ENCODE results near the gene ROMO1.
"Not testable (repeated sequence)": the region's sequence is repeated elsewhere in the genome, so short reads cannot be mapped to it uniquely, and the experiment has no call there.

The ROMO1 gene

DNA sequence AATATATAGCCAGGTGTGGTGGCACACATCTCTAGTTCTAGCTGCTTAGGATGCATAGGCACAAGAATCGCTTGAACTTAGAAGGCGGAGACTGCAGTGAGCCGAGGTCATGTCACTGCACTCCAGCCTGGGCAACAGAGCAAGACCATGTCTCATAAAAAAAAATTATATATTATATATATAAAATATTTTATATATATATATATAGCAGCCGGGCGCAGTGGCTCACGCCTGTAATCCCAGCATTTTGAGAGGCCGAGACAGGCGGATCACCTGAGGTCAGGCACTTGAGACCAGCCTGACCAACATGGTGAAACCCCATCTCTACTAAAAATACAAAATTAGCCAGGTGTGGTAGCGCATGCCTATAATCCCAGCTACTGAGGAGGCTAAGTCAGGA lies 13.8 kb upstream of the ROMO1 start:
- not testable (repeated sequence) for DNase-seq

DNA sequence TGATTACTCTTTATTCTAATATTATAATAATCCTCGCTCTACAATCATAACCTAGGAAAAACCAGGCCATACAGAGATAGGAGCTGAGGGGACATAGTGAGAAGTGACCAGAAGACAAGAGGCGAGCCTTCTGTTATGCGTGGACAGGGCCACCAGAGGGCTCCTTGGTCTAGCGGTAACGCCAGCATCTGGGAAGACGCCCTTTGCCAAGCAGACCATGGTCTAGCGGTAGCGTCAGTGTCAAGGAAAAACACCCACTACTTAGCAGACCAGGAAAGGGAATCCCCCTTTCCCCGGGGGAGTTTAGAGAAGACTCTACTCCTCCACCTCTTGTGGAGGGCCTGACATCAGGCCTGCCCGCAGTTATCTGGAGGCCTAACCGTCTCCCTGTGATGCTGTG lies 12.3 kb upstream of the ROMO1 start:
- DNase-seq = not testable (repeated sequence)

DNA sequence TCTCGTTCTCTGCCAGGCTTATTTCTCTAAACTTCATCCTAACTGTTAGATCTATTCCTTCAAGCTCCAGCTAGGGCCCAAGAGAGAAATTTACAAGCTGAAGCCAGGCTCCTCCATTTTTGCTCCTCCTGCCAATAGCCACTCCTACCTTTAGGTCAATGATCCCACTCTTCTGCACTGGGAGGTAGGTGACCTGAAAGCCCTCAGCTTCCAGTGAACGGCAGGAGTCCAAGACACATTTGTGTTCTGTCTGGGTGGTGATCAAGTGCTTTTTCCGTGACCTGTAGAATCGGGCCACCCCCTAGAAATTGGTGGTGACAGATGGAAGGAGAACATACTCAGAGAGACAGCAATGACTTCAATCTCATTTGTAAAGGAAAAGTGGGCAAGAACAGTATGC lies 8.9 kb upstream of the ROMO1 start:
- DNase-seq = no peak

DNA sequence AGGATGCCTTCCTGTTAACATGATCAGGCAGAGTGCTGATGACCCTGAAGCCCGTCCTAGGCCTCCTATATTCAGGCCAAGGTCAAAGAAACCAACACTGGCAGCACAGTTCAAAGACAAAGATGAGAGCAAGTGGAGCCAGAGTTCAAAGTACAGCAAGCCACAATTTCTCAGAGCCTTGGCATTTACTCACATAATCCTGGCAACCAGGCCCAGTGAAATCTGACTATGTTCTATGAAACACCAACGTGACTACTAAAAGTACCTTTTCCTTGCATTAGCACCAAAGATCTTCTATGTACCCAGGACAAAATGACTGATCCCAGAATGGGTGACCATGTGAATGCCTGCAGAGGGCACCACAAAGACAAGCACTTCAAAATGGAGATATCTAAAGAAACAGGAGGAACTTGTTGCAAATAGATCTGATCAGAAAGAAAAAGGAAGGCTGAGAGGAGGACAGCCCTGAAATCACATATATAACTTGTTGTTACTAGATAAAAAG lies 3.9 kb upstream of the ROMO1 start:
- DNase-seq = no peak

DNA sequence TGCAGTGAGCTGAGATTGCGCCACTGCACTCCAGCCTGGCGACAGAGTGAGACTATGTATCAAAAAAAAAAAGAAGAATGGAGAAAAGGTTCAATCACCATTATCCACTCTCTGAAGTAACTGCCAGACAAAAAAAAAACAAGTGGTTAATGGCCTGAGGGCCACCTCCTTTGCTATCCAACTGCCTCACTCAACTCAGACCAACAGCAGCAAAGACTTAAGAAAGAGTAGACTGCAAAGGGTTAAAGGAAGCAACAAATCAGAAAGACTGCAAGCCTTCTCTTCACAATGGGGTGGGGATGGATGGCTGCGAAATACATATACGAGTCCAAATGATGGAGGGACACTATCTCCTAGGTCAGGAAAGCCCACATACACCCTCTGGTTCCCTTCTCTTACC lies 3.2 kb upstream of the ROMO1 start:
- no peak for DNase-seq

DNA sequence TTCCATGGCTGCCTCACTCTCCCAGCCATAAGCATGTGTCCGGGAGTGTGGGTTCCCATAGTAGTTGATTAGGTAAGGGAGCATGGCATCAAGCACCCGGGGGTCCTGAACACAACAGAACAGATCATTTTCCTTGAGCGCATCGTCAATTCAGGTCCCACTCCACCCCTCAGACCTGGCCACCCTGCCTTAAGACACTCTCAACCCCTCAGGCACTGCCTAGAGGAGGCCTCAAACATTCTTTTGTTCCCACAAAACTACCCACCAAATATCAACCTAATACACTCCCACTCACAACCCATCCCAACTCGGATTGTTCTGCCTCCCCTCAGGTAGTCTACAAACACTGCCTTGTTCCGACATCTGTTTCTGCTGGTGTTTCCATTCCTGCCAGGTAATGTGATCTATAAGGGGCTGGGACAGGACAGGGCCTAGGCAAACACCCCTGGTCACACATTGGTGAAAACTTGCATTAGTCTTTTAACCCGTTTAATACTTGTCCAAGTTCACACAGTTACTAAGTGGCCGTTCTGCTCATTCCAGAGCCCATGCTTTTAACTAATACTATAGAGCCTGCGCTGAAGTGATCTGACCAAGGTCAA lies 1.4 kb upstream of the ROMO1 start:
- no peak for DNase-seq

DNA sequence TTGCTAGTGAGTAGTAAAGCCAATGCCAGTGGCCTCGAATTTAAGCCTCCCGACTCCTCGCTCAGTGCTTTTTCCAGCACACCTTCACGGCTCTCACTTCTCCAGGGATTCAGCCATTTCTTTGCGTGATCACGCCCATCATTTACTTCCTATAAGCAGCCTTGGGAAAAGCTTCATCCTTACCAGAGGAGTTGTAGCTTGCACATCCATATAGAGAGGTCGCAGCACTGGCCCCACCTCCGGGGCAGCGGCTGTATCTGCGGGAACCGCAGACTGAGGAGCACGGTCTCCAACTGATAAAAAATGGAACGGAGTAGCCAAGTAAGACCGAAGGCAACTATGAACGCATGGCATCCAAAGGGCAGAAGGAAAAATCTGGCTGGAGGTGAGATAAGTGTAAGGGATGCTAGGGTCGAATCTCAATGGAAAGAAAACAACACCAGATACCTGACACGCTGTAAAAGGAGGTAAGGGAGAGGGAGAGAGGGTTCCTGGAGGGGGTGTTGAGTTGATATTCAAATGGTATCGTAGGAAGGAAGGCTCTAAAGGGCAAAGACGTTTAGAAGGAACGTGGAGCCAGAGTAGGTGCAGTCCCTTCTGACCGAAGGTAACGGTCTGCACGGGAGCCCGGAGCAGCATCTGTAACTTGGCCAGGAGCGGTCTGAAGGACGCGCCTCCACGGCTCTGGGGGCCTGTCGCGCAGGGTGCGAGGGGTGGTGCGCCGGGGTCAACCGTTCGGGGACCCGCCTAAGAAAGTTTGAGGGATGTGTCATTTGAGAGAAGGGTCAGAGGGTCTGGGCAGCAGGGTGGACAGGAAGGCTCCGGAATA lies 693 bp upstream of the ROMO1 start:
- DNase-seq = no peak

DNA sequence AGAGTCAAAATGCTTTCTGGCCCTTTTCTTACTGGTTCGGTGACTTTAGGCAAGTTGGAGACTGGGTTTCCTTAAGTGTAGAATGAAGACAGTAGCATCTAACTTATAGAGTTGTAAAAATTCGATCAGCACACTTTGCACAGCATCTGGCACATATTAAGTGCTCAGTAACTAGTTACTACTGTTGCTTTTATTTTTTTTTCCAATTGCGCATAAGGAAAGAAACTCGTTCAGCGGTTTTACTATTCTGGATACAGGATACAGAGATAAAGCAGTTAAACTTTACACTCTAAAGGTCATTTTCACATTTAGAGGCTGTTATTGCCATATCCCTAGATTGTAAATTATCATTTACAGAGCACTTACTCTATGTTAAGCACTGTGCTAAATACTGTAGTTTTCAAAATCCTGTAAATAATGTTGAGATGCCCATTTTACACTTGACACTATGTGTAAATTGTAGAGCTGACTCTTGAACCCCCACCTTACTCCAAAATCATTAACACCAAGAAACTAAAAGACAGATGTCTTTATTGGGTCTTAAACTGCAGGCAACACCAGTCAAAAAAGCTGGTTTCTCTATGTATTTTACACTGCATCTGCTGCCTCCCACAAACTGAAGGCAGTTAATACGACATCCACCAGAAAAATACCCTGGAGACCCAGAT lies 886 bp downstream of the ROMO1 start:
- DNase-seq = no peak

DNA sequence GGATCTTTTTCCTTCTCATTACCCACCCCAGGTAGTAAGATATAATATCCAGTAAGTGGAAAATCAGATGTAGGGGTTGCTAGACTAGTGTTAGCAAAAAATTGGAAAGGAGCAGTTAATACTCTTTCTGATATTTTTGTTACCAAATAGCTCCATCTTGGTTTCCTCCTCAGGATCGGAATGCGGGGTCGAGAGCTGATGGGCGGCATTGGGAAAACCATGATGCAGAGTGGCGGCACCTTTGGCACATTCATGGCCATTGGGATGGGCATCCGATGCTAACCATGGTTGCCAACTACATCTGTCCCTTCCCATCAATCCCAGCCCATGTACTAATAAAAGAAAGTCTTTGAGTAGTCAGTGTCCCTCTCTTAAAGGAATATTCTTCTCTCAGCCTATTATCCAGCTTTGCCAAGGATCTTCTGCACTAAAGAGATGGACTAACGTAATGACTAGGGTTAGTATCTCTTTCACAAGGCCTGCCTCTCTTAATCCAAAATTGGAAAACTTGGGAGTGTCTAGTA lies 1.5 kb downstream of the ROMO1 start:
- DNase-seq = no peak

DNA sequence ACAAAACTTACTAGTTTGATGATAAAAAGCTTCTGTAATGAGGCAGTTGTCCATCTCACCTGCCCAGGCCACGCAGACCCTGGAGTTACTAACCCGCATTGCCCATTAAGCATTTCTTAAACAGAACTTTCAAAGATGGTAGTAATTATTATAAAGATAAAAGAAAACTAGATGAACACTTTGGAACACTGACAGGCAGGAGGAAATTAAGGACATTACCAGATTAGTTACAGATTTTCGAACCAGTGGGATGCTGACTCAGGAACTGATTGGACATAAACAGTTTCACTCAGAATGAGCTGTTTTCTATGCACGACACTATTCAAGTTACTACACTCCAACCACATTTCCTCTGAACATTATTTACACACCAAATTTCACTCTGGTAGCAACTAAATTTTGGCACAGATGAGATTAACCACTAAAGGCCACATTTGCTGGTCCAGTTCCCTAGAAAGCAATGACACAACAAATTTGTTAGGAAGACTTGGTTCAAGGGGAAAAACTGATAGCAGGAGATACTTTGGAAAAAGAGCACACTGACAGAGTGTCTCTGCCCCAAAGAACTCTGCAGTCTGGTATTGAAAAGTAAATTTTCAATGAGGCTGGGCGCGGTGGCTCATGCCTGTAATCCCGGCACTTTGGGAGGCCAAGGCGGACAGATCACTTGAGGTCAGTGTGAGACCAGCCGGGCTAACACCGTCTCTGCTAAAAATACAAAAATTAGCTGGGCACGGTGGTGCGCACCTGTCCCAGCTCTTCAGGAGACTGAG lies 3.0 kb downstream of the ROMO1 start:
- no peak for DNase-seq

DNA sequence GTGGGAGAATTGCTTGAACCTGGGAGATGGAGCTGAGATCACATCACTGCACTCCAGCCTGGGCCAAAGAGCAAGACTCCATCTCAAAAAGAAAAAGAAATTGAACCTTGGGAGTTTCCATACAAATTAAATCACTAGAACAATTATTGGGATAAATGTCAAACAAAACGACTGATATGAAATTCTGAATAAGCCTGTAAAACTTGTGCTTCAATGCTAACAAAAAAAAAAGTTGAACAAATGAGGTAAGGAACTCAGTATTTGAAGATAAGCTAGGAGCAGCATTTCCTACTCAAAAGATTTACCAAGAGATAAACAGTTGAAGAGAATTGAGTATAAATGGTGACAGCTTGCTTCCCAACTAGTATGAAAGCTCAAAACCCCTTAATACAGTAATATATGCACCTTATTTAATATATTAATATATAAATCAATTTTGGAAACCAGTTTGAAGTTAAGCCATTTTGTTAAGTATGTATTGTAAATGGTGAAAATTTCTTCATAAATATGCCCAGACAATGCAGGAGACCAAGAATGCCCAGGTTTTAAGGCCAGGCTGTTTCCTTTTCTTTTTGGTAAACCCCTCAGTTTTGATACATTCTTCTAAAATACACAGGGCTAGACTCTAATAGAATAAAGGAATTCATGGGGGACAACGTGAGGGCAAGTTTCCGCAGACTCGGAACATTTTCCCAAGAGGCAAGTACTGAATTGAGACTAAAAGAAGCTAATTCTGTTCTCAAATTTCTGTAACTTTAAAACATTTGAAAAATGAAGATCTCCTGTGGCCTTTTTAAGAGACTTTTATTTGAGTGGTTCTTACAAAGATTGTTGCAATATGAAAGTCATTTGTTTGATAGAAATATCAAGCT lies 3.9 kb downstream of the ROMO1 start:
- no peak for DNase-seq

DNA sequence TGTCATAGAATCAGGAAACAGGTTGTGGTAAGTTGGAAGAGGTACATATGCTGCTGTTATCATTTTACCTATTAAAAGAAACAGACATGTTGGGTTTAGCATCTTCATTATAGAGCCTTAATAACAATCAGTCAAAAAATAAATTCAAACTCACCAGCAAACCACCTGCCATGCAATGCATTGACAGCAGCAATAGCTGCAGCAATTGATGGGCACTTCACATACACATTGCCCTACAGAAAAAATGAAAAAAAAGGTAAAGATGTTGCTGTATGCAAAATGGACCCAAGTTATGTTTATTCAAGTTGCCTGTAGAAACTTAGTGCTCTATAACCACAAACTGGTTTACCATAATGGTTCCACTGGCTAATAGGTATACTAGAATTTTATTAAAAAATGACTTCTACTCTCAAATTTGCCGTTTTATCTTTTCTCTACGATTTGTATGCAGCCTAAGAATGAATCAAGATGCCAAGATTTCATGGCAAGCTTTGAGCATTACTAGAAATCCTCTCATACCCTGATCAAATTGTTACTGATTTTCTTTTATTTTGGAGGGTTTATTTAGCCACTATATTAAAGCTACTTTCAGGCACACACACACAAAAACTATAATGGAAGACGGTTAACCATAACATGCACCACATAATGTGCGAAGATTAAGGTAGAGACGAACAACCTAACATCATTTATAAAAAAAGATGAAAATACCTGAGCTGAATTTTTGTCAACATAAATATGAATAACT lies 5.5 kb downstream of the ROMO1 start:
- no peak for DNase-seq

DNA sequence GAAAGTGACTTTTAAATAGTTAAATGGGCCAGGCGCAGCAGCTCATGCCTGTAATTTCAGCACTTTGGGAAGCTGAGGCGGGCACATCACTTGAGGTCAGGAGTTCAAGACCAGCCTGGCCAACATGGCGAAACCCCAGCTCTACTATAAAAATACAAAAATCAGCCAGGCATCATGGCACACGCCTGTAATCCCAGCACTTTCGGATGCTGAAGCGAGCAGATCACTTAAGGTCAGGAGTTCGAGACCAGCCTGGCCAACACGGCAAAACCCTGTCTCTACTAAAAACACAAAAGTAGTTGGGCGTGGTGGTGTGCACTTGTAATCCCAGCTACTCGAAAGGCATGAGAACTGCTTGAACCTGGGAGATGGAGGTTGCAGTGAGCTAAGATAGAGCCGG lies 6.7 kb downstream of the ROMO1 start:
- DNase-seq = not testable (repeated sequence)

DNA sequence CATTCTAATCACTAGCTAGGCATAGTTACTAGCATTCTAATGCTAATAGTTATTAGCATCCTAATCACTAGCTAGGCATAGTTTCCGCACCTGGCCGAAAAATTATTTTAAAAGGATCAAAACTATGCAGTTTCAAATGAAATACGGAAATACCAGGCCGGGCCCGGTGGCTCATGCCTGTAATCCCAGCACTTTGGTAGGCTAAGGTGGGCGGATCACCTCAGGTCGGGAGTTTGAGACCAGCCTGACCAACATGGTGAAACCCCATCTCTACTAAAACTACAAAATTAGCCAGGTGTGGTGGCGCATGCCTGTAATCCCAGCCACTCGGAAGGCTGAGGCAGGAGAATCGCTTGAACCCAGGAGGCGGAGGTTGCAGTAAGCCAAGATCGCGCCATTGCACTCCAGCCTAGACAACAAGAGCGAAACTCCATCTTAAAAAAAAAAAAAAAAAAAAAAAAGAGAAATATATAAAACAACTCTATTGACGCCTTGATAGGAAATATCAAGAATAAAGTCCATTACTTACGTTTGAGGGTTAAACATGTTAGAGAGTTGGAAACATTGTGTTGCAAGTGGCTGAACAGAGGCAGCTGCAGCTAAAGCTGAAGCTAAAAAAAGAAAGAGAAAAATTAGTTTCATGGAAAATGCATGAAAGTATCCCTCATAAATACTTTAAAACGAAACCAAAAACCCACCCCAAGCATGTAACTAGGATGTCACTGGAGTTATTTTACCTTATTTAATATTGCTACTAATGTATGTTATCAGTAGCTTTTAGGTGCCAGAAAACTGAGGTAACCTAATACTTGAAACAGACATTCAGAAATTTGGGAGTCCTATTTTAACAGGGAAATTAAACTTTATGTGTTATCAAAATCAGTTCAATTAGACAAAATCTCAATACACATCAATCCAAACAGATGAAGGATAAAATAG lies 7.7 kb downstream of the ROMO1 start:
- DNase-seq = not testable (repeated sequence)

DNA sequence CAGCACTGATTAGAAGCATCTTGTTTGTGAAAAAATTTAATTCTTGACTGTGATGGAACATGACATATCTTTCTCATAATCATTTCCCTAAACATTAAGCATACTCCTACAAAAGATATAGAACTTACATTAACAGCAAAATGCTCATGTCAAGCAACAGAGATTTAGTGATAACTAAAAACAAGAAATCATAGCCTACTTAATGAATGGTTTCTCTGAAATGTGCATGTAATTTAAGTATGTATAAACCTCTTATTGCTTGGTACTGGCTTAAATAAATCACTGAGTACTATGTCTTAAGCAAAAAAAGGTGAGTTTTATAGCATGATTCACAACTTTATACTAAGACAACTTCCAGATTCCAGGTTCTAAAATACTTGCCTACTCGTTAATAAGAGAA lies 9.3 kb downstream of the ROMO1 start:
- DNase-seq = no peak

DNA sequence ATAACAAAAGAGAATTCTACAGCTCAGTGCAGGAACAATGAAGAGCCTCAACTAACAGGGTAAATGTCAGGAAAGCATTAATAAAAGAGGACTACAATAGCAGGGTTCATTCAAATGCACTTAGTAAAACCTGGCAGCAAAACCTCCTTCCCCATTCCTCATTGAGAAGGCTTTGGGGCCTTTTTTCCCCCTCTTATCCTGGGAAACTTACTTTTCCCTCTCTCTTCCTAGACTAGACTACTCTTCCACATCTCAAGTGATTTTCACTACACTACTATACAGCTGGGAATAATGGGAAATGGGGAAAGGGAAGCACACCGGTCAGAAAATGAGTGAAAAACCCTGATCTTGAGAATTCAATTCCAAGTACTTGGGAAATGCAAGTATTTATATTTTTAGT lies 10.1 kb downstream of the ROMO1 start:
- DNase-seq = no peak

DNA sequence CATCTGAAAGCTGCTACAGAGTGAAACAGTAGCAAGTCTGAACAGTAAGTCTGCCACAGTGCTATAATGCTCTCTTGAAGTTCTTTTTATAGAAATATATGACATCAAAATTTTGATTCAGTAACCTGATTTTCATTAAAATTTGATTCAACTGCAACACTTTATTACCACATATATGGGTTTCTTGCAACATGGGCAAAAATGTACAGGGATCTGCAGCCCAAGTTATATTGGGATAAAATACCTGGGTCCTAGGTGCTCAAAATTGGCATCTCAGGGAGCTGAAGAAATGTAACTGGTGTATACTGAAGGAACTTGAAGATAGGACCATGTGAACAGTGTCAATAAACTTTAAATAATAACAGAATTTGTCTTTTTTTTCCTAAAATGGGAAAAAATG lies 10.8 kb downstream of the ROMO1 start:
- no peak for DNase-seq

DNA sequence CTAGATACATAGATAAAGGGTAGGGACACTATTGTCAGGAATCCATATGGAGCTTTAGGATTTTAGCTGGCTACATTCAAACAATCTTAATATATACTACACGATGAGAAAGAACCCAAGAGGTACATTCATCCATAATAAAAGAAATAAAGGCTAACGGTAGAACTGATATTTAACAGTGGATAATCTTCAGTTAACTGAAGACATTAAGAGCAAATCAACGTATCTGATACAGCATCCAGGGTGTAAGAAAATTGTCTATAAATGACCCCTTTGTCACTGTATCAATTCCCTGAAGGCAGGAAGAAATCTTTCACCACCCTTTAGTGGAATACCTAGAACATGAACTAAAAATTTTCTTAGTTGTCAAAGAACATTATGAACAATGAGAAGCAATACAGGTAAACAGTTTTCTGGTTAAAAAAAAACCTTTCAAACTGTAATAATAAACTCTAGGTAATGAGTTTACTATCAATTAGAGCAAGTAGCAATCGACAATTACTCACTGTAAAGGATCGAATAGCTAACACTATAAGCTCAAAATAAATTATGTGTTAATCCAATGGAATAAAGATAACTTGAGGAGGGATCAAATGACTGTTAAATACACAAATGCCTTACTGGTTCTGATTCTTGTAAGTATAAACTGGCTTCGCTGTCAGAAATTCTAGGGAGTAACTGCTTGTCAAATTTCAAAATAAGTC lies 11.8 kb downstream of the ROMO1 start:
- no peak for DNase-seq

DNA sequence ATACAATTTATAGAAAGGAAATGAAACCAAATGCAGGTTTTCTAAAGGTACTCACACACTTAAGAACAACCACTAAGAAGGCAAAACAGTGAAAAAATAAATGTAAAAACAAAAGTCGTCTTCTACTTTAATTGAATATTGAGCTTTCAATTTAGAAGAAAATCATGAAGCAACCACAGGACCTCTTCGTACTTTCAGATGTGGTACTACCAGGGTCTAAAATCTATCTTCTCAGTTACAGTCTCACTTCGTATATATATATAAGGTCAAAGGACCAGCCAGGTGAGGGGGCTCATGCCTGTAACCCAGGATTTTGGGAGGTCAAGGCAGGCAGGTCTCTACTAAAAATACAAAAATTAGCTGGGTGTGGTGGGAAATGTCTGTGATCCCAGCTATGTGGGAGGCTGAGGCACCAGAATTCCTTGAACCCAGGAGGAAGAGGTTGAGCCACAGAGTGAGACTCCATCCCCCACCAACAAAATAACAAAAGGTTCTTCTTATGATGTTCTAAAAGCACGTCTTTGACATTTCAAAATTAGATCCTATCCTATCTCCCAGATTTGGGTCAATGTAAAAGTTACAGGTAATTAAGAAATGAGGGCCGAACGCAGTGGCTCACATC lies 12.5 kb downstream of the ROMO1 start:
- DNase-seq = no peak

Measured in activated naive CD4-positive, alpha-beta T cell treated with anti-CD3 and anti-CD28 coated beads, Interleukin-2, amount 50 U/mL, for 16 hours (primary cell).